Esophagus muscularis mucosa (tissue), 4 donors: ENCODE measurements around the gene ATRN. TPM values are rescaled to one million over a fixed set of nuclear protein-coding genes. Genes with fewer than 3 reads are reported as not detected.

Source experiments
- DNase-seq: peaks from one replicate; pipeline ENCODE4 v3.0.0-alpha.2; 2017; ENCODE audit errors: extremely low spot score
- H3K27ac ChIP-seq, 4 donors: fragments of 200-600 bp; sonication (generic); replicated peaks in 1 of 4; 1 replicate in 3 of 4; 2 replicates in 1 of 4; pipeline ENCODE4 v1.5.1; 2016 to 2019; ENCODE audit warnings: mild to moderate bottlenecking in 1 of 4
- H3K27me3 ChIP-seq, 4 donors: fragments of 200-600 bp; sonication (generic); one replicate each; pipeline versions ENCODE4 v1.5.1 to v1.6.0; 2016 to 2019
- H3K36me3 ChIP-seq, 4 donors: fragments of 200-600 bp; sonication (generic); one replicate each; pipeline ENCODE4 v1.5.1; 2016 to 2019
- H3K4me1 ChIP-seq, 4 donors: fragments of 200-600 bp; sonication (generic); one replicate each; pipeline ENCODE4 v1.5.1; 2016 to 2019
- H3K4me3 ChIP-seq, 4 donors: fragments of 200-600 bp; sonication (generic); 1 replicate in 2 of 4; 2 replicates in 2 of 4; pipeline ENCODE4 v1.5.1; 2016 to 2019; ENCODE audit warnings: mild to moderate bottlenecking in 4 of 4, moderate library complexity in 1 of 4
- H3K9me3 ChIP-seq, 4 donors: fragments of 200-600 bp; sonication (generic); 1 replicate in 3 of 4; 2 replicates in 1 of 4; pipeline ENCODE4 v1.5.1; 2016 to 2019
- EP300 ChIP-seq: sonication (generic); formaldehyde crosslinking; IDR thresholded peaks from one replicate; pipeline ENCODE4 v1.6.1; 2017; ENCODE audit warnings: antibody characterized with exemption
- POLR2A ChIP-seq: fragments of 450-650 bp; IDR thresholded peaks from one replicate; pipeline ENCODE4 v1.6.1; 2017; ENCODE audit warnings: antibody characterized with exemption, moderate library complexity, mild to moderate bottlenecking, low read depth
- POLR2AphosphoS5 ChIP-seq, 2 donors: sonication (generic); formaldehyde crosslinking; IDR thresholded peaks; one replicate each; pipeline ENCODE4 v1.6.1; 2017; ENCODE audit warnings: antibody characterized with exemption in 2 of 2
- WGBS: methylation state at CpG from one replicate; pipeline ENCODE4 v1.1.5; 2018; 5-methylcytosine and 5-hydroxymethylcytosine counted together
- intact Hi-C: fragments of 100-400 bp; cut with DNase I; formaldehyde crosslinking; loops from one replicate; pipeline ENCODE4 v1.15.1; 2023
- total RNA-seq, 4 donors: library from RNA; depleted of rRNA; stranded (reverse); fragments of >200 nt; gene quantifications; one replicate each; pipeline versions ENCODE4 v1.1.0 to v1.2.1, GENCODE V29; 2016
- TF ChIP-seq, protein P1 (sequence below), 3 experiments: fragments of 200-600 bp in 2 of 3; fragments of 450-650 bp in 1 of 3; sonication (generic) in 2 of 3; IDR thresholded peaks; one replicate each; pipeline ENCODE4 v1.5.1; 2017 to 2019; ENCODE audit warnings: antibody characterized with exemption in 3 of 3, mild to moderate bottlenecking in 2 of 3, moderate library complexity in 1 of 3

The ATRN gene
- total RNA-seq, 4 donors from 2014 or later = 14.1 to 19.1 (median 18.0) TPM

DNA sequence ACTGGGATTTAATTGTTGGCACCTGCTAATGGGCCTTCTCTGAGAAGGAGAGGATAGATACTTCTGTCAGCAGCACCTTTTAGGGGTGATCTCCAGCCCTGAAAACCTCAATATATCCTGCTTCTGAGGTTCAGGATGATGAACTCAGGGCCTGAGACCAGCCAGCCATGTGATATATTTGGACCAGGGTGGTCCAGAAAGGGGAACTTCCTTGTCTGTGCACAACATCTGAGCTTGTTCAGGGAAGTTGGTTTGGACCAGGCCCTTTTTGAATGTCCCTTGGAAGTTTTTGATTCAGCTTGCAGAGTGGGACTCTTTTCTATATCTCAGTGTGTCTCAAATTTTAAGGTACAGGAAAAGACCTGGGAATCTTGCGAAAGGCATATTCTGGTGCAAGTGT, 106.5 kb downstream of the ATRN start:
- H3K27me3 ChIP-seq = no peaks in the 10 kb centered on the region
- TF ChIP-seq EP300 (no peak), POLR2A (no peak), POLR2AphosphoS5 (IDR thresholded peaks at IDR 0.05) (no peak)
- TF ChIP-seq, protein P1, sequence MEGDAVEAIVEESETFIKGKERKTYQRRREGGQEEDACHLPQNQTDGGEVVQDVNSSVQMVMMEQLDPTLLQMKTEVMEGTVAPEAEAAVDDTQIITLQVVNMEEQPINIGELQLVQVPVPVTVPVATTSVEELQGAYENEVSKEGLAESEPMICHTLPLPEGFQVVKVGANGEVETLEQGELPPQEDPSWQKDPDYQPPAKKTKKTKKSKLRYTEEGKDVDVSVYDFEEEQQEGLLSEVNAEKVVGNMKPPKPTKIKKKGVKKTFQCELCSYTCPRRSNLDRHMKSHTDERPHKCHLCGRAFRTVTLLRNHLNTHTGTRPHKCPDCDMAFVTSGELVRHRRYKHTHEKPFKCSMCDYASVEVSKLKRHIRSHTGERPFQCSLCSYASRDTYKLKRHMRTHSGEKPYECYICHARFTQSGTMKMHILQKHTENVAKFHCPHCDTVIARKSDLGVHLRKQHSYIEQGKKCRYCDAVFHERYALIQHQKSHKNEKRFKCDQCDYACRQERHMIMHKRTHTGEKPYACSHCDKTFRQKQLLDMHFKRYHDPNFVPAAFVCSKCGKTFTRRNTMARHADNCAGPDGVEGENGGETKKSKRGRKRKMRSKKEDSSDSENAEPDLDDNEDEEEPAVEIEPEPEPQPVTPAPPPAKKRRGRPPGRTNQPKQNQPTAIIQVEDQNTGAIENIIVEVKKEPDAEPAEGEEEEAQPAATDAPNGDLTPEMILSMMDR (IDR thresholded peaks at IDR 0.05) = no peak
- H3K4me3 ChIP-seq = no peak overlapping the region
- no peaks in the 10 kb centered on the region for H3K9me3 ChIP-seq
- H3K27ac ChIP-seq = no peak overlapping the region
- H3K36me3 ChIP-seq = peaks cover 6 to 77% (median 66%) of the 10 kb centered on the region in 4 donors
- no peak for DNase-seq
- WGBS = 100% methylated on average over 1 of the region's 1 CpG
- peaks cover 0 to 9% (median 4%) of the 10 kb centered on the region in 4 donors for H3K4me1 ChIP-seq
- intact Hi-C loops = no loop called here

DNA sequence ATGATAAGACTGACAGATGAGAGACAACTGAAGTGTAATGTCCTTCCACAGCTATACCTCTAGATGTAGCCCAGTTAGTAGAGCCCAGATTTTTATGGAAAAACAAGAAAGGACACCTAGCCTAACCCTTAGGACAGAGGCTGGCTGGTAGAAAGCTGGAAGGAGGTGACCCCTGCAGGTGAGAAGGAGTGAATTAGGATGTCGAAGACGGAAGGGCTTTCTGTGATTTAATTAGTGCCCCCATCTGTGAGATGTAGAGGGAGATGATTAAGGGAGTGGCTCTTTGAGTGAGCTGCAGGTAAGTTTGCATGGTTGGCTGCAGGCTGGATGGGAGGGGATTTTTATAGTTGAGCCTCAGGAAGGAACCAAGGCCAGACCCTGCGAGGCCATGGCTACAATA, 109.6 kb downstream of the ATRN start:
- no peak for DNase-seq
- Histone ChIP-seq H3K27me3 (no peaks in the 10 kb centered on the region), H3K4me1 (peaks cover 0 to 9% (median 4%) of the 10 kb centered on the region in 4 donors), H3K27ac (no peak overlapping the region), H3K36me3 (peaks cover 27 to 79% (median 68%) of the 10 kb centered on the region in 4 donors), H3K4me3 (no peak overlapping the region), H3K9me3 (no peaks in the 10 kb centered on the region)
- intact Hi-C loops = no loop called here
- TF ChIP-seq, protein P1 (IDR thresholded peaks at IDR 0.05) = no peak
- TF ChIP-seq POLR2A (no peak), EP300 (no peak), POLR2AphosphoS5 (IDR thresholded peaks at IDR 0.05) (no peak)
- 94% methylated on average over 3 of the region's 3 CpGs for WGBS

DNA sequence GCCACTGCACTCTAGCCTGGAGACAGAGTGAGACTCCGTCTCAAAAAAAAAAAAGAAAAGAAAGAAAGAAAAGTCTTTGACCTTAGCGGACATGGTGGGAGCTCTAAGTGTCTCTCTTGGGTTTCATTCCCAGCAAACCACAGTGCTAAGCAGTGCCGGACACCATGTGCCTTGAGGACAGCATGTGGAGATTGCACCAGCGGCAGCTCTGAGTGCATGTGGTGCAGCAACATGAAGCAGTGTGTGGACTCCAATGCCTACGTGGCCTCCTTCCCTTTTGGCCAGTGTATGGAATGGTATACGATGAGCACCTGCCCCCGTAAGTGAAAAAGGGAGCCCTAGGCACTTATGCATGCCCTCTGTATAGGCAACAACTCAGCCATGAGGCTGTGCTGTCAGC, 112.9 kb downstream of the ATRN start:
- Histone ChIP-seq H3K27me3 (no peaks in the 10 kb centered on the region), H3K4me1 (peaks cover 0 to 9% (median 4%) of the 10 kb centered on the region in 4 donors), H3K36me3 (peaks cover 27 to 73% (median 48%) of the 10 kb centered on the region in 4 donors), H3K9me3 (no peaks in the 10 kb centered on the region), H3K4me3 (no peak overlapping the region), H3K27ac (no peak overlapping the region)
- intact Hi-C loops = no loop called here
- no peak for DNase-seq
- 81% methylated on average over 7 of the region's 7 CpGs for WGBS
- TF ChIP-seq POLR2AphosphoS5 (IDR thresholded peaks at IDR 0.05) (no peak), EP300 (no peak)

DNA sequence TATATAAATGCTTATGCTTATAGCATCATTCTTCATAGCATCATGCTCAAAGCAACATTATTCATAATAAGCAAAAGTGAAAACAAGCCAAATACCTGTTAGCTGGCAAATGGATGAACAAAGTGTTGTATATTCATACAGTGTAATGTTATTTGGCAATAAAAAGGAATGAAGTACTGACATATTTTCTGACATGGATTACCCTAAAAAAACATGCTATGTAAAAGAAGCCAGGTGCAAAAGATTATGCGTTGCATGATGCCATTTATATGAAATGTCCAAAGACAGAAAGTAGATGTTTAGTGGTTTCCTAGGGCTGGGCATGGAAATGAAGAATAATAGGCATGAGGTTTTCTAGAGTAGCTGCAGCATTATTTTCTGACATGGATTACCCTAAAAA, 115.3 kb downstream of the ATRN start:
- Histone ChIP-seq H3K27ac (no peak overlapping the region), H3K9me3 (no peaks in the 10 kb centered on the region), H3K27me3 (no peaks in the 10 kb centered on the region), H3K4me3 (no peak overlapping the region), H3K4me1 (no peaks in the 10 kb centered on the region), H3K36me3 (peaks cover 28 to 64% (median 49%) of the 10 kb centered on the region in 4 donors)
- TF ChIP-seq, protein P1 (IDR thresholded peaks at IDR 0.05) = no peak
- TF ChIP-seq EP300 = no peak
- no peak for TF ChIP-seq POLR2A
- TF ChIP-seq POLR2AphosphoS5 (IDR thresholded peaks at IDR 0.05) = no peak
- WGBS = 100% methylated on average over 1 of the region's 1 CpG
- DNase-seq = no peak
- intact Hi-C loops = no loop called here

DNA sequence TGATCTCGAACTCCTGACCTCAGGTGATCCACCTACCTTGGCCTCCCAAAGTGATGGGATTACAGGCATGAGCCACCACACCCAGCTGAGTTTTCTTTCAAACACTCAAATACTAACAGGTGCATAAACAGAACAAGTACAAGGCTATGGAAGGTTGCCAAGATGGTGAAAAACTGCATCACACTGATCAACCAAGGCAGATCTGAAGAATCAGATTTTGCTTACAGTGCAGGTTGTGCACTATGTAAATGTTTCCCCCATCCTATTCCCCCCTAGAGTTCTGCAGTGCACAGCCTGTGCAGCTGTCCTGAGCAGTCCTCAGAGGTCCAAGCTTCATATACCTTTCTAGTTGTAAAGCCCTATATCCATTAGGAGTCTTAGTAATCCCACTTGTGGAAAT, 119.3 kb downstream of the ATRN start:
- Histone ChIP-seq H3K36me3 (peaks cover 39 to 71% (median 57%) of the 10 kb centered on the region in 4 donors), H3K27ac (no peak overlapping the region), H3K4me3 (no peak overlapping the region), H3K27me3 (no peaks in the 10 kb centered on the region), H3K9me3 (no peaks in the 10 kb centered on the region), H3K4me1 (no peaks in the 10 kb centered on the region)
- DNase-seq = no peak
- intact Hi-C loops = no loop called here
- no peak for TF ChIP-seq POLR2A
- WGBS = 100% methylated on average over 1 of the region's 1 CpG

DNA sequence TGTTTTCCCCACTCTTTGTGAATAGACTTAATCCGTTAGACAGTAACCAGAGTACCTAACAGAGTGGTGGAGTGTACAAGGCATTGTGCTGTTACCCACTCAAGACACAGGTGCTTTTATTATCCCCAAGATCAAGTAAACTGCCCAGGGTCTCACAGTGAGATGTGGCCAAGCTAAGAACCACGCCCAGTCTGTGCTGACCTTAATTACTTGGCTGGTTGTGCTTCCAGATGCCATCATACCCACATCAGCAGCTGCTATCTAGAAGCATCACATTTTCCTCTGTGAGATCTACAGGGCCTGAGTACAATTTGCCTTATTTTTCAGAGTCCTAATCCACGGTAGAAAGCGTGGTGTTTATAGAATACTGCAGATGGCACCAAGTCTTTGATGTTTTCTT, 122.1 kb downstream of the ATRN start:
- Histone ChIP-seq H3K27me3 (no peaks in the 10 kb centered on the region), H3K9me3 (no peaks in the 10 kb centered on the region), H3K27ac (no peak overlapping the region), H3K36me3 (peaks cover 51 to 72% (median 61%) of the 10 kb centered on the region in 4 donors), H3K4me3 (no peak overlapping the region), H3K4me1 (no peaks in the 10 kb centered on the region)
- intact Hi-C loops = no loop called here
- no peak for DNase-seq
- TF ChIP-seq EP300 (no peak), POLR2A (no peak), POLR2AphosphoS5 (IDR thresholded peaks at IDR 0.05) (no peak)
- TF ChIP-seq, protein P1 (IDR thresholded peaks at IDR 0.05) = no peak
- 90% methylated on average over 4 of the region's 4 CpGs for WGBS
